HepG2 (cell line): ENCODE results near the gene LIF. TPM values are rescaled to one million over a fixed set of nuclear protein-coding genes. Genes with fewer than 3 reads are reported as not detected.
A peak's percentile ranks its signal among the peaks of the same experiment; 100 is the strongest.

Source experiments
- ATF4 ChIP-seq, 2 experiments: fragments of 450-650 bp in 1 of 2; sonication (generic) in 1 of 2; formaldehyde crosslinking; IDR thresholded peaks; 2 replicates each; pipeline versions ENCODE4 v1.5.0 to v1.8.0; 2020 to 2022; ENCODE audit warnings: mild to moderate bottlenecking in 1 of 2, missing genetic modification reagents in 1 of 2
- CBFB ChIP-seq: sonication (generic); formaldehyde crosslinking; IDR thresholded peaks from 2 replicates; pipeline ENCODE4 v1.4.0; 2020; ENCODE audit warnings: missing genetic modification reagents
- FOSL2 ChIP-seq: sonication (generic); formaldehyde crosslinking; IDR thresholded peaks from 2 replicates; pipeline ENCODE4 v1.4.0; 2020; ENCODE audit warnings: missing genetic modification reagents
- FOXO1 ChIP-seq: sonication (generic); formaldehyde crosslinking; IDR thresholded peaks from 2 replicates; pipeline ENCODE4 v1.4.0; 2020; ENCODE audit warnings: missing genetic modification reagents
- HBP1 ChIP-seq: IDR thresholded peaks from 2 replicates; pipeline ENCODE4 v1.6.1; 2016; ENCODE audit warnings: low read depth, control low read depth
- IRF2 ChIP-seq: IDR thresholded peaks from 2 replicates; pipeline ENCODE4 v1.6.1; 2018; ENCODE audit warnings: missing genetic modification reagents, missing compliant biosample characterization
- MAFF ChIP-seq: IDR thresholded peaks from 2 replicates; pipeline ENCODE4 v1.6.1; 2011; ENCODE audit warnings: low read depth, low read length, improper control_type of control experiment
- NR2F1 ChIP-seq, 2 experiments: fragments of 450-650 bp in 1 of 2; formaldehyde crosslinking in 1 of 2; IDR thresholded peaks; 2 replicates each; pipeline versions ENCODE4 v1.5.0 to v1.6.1; 2016 to 2020; ENCODE audit warnings: mild to moderate bottlenecking in 1 of 2, missing compliant biosample characterization in 1 of 2, missing genetic modification reagents in 1 of 2, moderate library complexity in 1 of 2
- SMAD9 ChIP-seq: sonication (generic); formaldehyde crosslinking; IDR thresholded peaks from 2 replicates; pipeline ENCODE4 v1.5.1; 2020; ENCODE audit warnings: mild to moderate bottlenecking, missing genetic modification reagents
- ZMAT3 ChIP-seq: sonication (generic); formaldehyde crosslinking; conservative IDR thresholded peaks from 2 replicates; pipeline ENCODE4 v1.7.0; 2021; ENCODE audit warnings: missing genetic modification reagents
- ZNF101 ChIP-seq: sonication (generic); formaldehyde crosslinking; IDR thresholded peaks from 2 replicates; pipeline ENCODE4 v1.4.0; 2020; ENCODE audit warnings: mild to moderate bottlenecking, low read depth, missing genetic modification reagents, borderline replicate concordance
- ZNF263 ChIP-seq: sonication (generic); formaldehyde crosslinking; IDR thresholded peaks from 2 replicates; pipeline ENCODE4 v1.4.0; 2020; ENCODE audit warnings: missing genetic modification reagents
- ZNF513 ChIP-seq: sonication (generic); formaldehyde crosslinking; conservative IDR thresholded peaks from 2 replicates; pipeline ENCODE4 v1.5.0; 2020; ENCODE audit warnings: missing genetic modification reagents
- ZNF557 ChIP-seq: sonication (generic); formaldehyde crosslinking; IDR thresholded peaks from 2 replicates; pipeline ENCODE4 v1.4.0; 2020; ENCODE audit warnings: missing genetic modification reagents
- ZNF639 ChIP-seq: conservative IDR thresholded peaks from 2 replicates; pipeline ENCODE4 v1.6.1; 2018; ENCODE audit warnings: missing genetic modification reagents
- ZNF710 ChIP-seq: sonication (generic); formaldehyde crosslinking; IDR thresholded peaks from 2 replicates; pipeline ENCODE4 v1.5.0; 2020; ENCODE audit warnings: mild to moderate bottlenecking, missing genetic modification reagents, borderline replicate concordance
- polyA plus RNA-seq, 8 experiments: library from polyadenylated mRNA; depleted of rRNA in 3 of 8; stranded (reverse) in 7 of 8; unstranded in 1 of 8; fragments of >200 nt; fragmentation: Illumina TruSeq in 4 of 8; extraction: Trizol in 4 of 8; gene quantifications; 2 replicates each; pipeline versions ENCODE4 v1.2.1 to v1.2.3, GENCODE V29; 2011 to 2016; ENCODE audit warnings: low read depth in 4 of 8, missing spikeins in 1 of 8, mixed read lengths in 1 of 8; ENCODE audit not compliant: insufficient read depth in 1 of 8
- total RNA-seq, 5 experiments: library from RNA; depleted of rRNA; stranded (reverse); fragments of >200 nt; fragmentation: Illumina TruSeq; extraction: Trizol; gene quantifications; 2 replicates each; pipeline ENCODE4 v1.2.3, GENCODE V29; 2016; ENCODE audit warnings: low read depth in 1 of 5
- TF ChIP-seq, protein P1 (sequence below): sonication (generic); formaldehyde crosslinking; IDR thresholded peaks from 2 replicates; pipeline ENCODE4 v1.4.0; 2020; ENCODE audit warnings: low read depth, missing genetic modification reagents
- TF ChIP-seq, protein P2 (sequence below): sonication (generic); formaldehyde crosslinking; IDR thresholded peaks from 2 replicates; pipeline ENCODE4 v1.5.0; 2020; ENCODE audit warnings: missing genetic modification reagents

The LIF gene
- total and polyA plus RNA-seq, 2 of the 13 experiments (the other 11 are each of a cell fraction or from before 2014, with no cell fraction given) = 3.6 to 8.5 TPM

- TF ChIP-seq ZNF101 (CRISPR knock-in tag) (no peak), ZNF710 (CRISPR knock-in tag) (no peak), SMAD9 (CRISPR knock-in tag) (no peak), ATF4 (CRISPR knock-in tag; IDR thresholded peaks at IDR 0.05) (peak in 1 of 2 experiments; percentile 54; a peak in 1 of 4 replicates), ZNF639 (CRISPR knock-in tag) (no peak), IRF2 (CRISPR knock-in tag) (no peak), MAFF (peak; percentile 46; the same call in 1 of the 2 replicates), CBFB (CRISPR knock-in tag) (no peak), FOXO1 (CRISPR knock-in tag) (no peak), ZNF263 (CRISPR knock-in tag) (no peak), ZNF513 (no peak), FOSL2 (CRISPR knock-in tag) (peak; percentile 15; the same call in 1 of the 2 replicates), ZNF557 (CRISPR knock-in tag) (no peak), ZMAT3 (CRISPR knock-in tag) (no peak), NR2F1 (CRISPR knock-in tag; IDR thresholded peaks at IDR 0.05) (no peak), HBP1 (CRISPR knock-in tag) (no peak)
- TF ChIP-seq, protein P1, sequence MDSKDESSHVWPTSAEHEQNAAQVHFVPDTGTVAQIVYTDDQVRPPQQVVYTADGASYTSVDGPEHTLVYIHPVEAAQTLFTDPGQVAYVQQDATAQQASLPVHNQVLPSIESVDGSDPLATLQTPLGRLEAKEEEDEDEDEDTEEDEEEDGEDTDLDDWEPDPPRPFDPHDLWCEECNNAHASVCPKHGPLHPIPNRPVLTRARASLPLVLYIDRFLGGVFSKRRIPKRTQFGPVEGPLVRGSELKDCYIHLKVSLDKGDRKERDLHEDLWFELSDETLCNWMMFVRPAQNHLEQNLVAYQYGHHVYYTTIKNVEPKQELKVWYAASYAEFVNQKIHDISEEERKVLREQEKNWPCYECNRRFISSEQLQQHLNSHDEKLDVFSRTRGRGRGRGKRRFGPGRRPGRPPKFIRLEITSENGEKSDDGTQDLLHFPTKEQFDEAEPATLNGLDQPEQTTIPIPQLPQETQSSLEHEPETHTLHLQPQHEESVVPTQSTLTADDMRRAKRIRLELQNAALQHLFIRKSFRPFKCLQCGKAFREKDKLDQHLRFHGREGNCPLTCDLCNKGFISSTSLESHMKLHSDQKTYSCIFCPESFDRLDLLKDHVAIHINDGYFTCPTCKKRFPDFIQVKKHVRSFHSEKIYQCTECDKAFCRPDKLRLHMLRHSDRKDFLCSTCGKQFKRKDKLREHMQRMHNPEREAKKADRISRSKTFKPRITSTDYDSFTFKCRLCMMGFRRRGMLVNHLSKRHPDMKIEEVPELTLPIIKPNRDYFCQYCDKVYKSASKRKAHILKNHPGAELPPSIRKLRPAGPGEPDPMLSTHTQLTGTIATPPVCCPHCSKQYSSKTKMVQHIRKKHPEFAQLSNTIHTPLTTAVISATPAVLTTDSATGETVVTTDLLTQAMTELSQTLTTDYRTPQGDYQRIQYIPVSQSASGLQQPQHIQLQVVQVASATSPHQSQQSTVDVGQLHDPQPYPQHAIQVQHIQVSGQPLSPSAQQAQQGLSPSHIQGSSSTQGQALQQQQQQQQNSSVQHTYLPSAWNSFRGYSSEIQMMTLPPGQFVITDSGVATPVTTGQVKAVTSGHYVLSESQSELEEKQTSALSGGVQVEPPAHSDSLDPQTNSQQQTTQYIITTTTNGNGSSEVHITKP (CRISPR knock-in tag) = no peak
- TF ChIP-seq, protein P2, sequence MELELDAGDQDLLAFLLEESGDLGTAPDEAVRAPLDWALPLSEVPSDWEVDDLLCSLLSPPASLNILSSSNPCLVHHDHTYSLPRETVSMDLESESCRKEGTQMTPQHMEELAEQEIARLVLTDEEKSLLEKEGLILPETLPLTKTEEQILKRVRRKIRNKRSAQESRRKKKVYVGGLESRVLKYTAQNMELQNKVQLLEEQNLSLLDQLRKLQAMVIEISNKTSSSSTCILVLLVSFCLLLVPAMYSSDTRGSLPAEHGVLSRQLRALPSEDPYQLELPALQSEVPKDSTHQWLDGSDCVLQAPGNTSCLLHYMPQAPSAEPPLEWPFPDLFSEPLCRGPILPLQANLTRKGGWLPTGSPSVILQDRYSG (CRISPR knock-in tag) = no peak
Observed at GRCh38 chr22:30261134-30261533, 14.6 kb upstream of the LIF start (continued).
